HepG2 (cell line): Measurements from ENCODE around the gene ANKRD62. TPM values are rescaled to one million over a fixed set of nuclear protein-coding genes. Genes with fewer than 3 reads are reported as not detected.

ENCODE experiments used
- FOXM1 ChIP-seq: sonication (generic); formaldehyde crosslinking; IDR thresholded peaks from 2 replicates; pipeline ENCODE4 v1.5.0; 2020; ENCODE audit warnings: missing genetic modification reagents
- GATA4 ChIP-seq: sonication (generic); IDR thresholded peaks from 2 replicates; pipeline ENCODE4 v1.6.1; 2016; ENCODE audit warnings: antibody characterized with exemption, low read depth, borderline replicate concordance
- PPARG ChIP-seq: conservative IDR thresholded peaks from 2 replicates; pipeline ENCODE4 v1.6.1; 2016; ENCODE audit warnings: missing biosample characterization, missing genetic modification reagents
- RARG ChIP-seq: sonication (generic); formaldehyde crosslinking; IDR thresholded peaks from 2 replicates; pipeline ENCODE4 v1.4.0; 2020; ENCODE audit warnings: low read depth, mild to moderate bottlenecking, missing genetic modification reagents
- RBFOX2 ChIP-seq: fragments of 200-400 bp; formaldehyde crosslinking; IDR thresholded peaks from 2 replicates; pipeline ENCODE4 v1.6.1; 2017; ENCODE audit warnings: low read depth, mild to moderate bottlenecking, low read length
- ZNF101 ChIP-seq: sonication (generic); formaldehyde crosslinking; IDR thresholded peaks from 2 replicates; pipeline ENCODE4 v1.4.0; 2020; ENCODE audit warnings: mild to moderate bottlenecking, low read depth, missing genetic modification reagents, borderline replicate concordance
- ZNF143 ChIP-seq: sonication (generic); formaldehyde crosslinking; IDR thresholded peaks from 2 replicates; pipeline ENCODE4 v1.4.0; 2020; ENCODE audit warnings: missing genetic modification reagents
- ZNF292 ChIP-seq: sonication (generic); formaldehyde crosslinking; IDR thresholded peaks from 2 replicates; pipeline ENCODE4 v1.8.1; 2022; ENCODE audit warnings: mild to moderate bottlenecking, low read depth, missing genetic modification reagents, borderline replicate concordance
- ZNF382 ChIP-seq: sonication (generic); formaldehyde crosslinking; IDR thresholded peaks from 2 replicates; pipeline ENCODE4 v1.5.0; 2020; ENCODE audit warnings: missing genetic modification reagents, mild to moderate bottlenecking, borderline replicate concordance
- ZNF572 ChIP-seq: sonication (generic); formaldehyde crosslinking; IDR thresholded peaks from 2 replicates; pipeline ENCODE4 v1.5.1; 2020; ENCODE audit warnings: mild to moderate bottlenecking, missing genetic modification reagents
- polyA plus RNA-seq, 8 experiments: library from polyadenylated mRNA; depleted of rRNA in 3 of 8; stranded (reverse) in 7 of 8; unstranded in 1 of 8; fragments of >200 nt; fragmentation: Illumina TruSeq in 4 of 8; extraction: Trizol in 4 of 8; gene quantifications; 2 replicates each; pipeline versions ENCODE4 v1.2.1 to v1.2.3, GENCODE V29; 2011 to 2016; ENCODE audit warnings: low read depth in 4 of 8, missing spikeins in 1 of 8, mixed read lengths in 1 of 8; ENCODE audit not compliant: insufficient read depth in 1 of 8
- total RNA-seq, 5 experiments: library from RNA; depleted of rRNA; stranded (reverse); fragments of >200 nt; fragmentation: Illumina TruSeq; extraction: Trizol; gene quantifications; 2 replicates each; pipeline ENCODE4 v1.2.3, GENCODE V29; 2016; ENCODE audit warnings: low read depth in 1 of 5
- TF ChIP-seq, protein P1 (sequence below): sonication (generic); formaldehyde crosslinking; IDR thresholded peaks from 2 replicates; pipeline ENCODE4 v1.5.0; 2020; ENCODE audit warnings: missing genetic modification reagents
- TF ChIP-seq, protein P2 (sequence below): sonication (generic); formaldehyde crosslinking; IDR thresholded peaks from 2 replicates; pipeline ENCODE4 v1.9.0; 2021; ENCODE audit warnings: mild to moderate bottlenecking, missing genetic modification reagents
- TF ChIP-seq, protein P3 (sequence below), 2 experiments: sonication (generic) in 1 of 2; formaldehyde crosslinking in 1 of 2; IDR thresholded peaks; 2 replicates each; pipeline versions ENCODE4 v1.4.0 to v1.6.1; 2016 to 2020; ENCODE audit warnings: borderline replicate concordance in 1 of 2, low read depth in 1 of 2, mild to moderate bottlenecking in 1 of 2, missing genetic modification reagents in 1 of 2
- TF ChIP-seq, protein P4 (sequence below): sonication (generic); formaldehyde crosslinking; IDR thresholded peaks from 2 replicates; pipeline ENCODE4 v1.5.1; 2020; ENCODE audit warnings: missing genetic modification reagents, mild to moderate bottlenecking, borderline replicate concordance

Gene ANKRD62
- total and polyA plus RNA-seq, 2 of the 13 experiments (the other 11 are each of a cell fraction or from before 2014, with no cell fraction given): not detected

DNA sequence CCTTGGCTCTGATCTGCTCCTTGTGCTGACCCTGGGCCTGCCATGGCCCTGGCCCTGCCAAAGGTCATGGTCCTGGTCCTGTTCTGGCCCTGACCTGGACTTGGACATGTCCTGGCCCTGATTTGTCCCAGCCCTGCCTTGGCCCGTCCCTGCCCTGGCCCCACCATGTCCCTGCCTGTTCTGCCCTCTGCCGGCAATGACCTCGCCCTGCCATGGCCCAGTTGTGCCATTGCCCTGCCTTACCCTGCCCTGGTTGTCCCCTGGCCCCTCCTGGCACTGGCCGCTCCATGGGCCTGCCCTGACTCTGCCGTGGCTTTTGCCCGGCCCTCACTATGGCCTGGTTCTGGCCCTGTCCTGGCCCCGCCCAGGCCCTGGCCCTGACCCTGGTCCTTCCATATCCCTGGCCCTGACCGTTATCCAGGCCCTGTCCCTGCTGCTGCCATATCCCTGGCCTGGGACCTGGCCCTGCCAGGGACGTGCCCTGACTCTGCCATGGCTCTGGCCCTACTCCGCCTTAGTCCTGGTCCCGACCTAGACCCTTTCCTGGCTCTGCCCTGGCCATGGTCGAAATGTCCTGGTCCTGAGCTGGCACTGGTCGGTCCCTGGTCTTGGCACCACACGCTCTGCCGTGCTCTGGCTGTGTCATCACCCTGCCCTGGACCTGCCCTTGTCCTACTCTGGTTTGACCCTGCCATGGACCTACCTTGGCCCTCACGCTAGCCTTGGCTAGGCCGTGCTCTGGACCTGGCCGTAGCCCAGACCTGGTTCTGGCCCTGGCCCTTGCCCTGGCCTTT, 6.8 kb upstream of the ANKRD62 start (continued):
- TF ChIP-seq, protein P1, sequence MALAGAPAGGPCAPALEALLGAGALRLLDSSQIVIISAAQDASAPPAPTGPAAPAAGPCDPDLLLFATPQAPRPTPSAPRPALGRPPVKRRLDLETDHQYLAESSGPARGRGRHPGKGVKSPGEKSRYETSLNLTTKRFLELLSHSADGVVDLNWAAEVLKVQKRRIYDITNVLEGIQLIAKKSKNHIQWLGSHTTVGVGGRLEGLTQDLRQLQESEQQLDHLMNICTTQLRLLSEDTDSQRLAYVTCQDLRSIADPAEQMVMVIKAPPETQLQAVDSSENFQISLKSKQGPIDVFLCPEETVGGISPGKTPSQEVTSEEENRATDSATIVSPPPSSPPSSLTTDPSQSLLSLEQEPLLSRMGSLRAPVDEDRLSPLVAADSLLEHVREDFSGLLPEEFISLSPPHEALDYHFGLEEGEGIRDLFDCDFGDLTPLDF: no peak
- TF ChIP-seq ZNF143 (no peak), ZNF101 (CRISPR knock-in tag) (no peak), ZNF572 (no peak), RARG (CRISPR knock-in tag) (no peak), FOXM1 (CRISPR knock-in tag) (no peak), PPARG (CRISPR knock-in tag) (no peak), ZNF292 (CRISPR knock-in tag) (no peak), GATA4 (no peak), RBFOX2 (no peak), ZNF382 (CRISPR knock-in tag) (no peak)
- TF ChIP-seq, protein P2, sequence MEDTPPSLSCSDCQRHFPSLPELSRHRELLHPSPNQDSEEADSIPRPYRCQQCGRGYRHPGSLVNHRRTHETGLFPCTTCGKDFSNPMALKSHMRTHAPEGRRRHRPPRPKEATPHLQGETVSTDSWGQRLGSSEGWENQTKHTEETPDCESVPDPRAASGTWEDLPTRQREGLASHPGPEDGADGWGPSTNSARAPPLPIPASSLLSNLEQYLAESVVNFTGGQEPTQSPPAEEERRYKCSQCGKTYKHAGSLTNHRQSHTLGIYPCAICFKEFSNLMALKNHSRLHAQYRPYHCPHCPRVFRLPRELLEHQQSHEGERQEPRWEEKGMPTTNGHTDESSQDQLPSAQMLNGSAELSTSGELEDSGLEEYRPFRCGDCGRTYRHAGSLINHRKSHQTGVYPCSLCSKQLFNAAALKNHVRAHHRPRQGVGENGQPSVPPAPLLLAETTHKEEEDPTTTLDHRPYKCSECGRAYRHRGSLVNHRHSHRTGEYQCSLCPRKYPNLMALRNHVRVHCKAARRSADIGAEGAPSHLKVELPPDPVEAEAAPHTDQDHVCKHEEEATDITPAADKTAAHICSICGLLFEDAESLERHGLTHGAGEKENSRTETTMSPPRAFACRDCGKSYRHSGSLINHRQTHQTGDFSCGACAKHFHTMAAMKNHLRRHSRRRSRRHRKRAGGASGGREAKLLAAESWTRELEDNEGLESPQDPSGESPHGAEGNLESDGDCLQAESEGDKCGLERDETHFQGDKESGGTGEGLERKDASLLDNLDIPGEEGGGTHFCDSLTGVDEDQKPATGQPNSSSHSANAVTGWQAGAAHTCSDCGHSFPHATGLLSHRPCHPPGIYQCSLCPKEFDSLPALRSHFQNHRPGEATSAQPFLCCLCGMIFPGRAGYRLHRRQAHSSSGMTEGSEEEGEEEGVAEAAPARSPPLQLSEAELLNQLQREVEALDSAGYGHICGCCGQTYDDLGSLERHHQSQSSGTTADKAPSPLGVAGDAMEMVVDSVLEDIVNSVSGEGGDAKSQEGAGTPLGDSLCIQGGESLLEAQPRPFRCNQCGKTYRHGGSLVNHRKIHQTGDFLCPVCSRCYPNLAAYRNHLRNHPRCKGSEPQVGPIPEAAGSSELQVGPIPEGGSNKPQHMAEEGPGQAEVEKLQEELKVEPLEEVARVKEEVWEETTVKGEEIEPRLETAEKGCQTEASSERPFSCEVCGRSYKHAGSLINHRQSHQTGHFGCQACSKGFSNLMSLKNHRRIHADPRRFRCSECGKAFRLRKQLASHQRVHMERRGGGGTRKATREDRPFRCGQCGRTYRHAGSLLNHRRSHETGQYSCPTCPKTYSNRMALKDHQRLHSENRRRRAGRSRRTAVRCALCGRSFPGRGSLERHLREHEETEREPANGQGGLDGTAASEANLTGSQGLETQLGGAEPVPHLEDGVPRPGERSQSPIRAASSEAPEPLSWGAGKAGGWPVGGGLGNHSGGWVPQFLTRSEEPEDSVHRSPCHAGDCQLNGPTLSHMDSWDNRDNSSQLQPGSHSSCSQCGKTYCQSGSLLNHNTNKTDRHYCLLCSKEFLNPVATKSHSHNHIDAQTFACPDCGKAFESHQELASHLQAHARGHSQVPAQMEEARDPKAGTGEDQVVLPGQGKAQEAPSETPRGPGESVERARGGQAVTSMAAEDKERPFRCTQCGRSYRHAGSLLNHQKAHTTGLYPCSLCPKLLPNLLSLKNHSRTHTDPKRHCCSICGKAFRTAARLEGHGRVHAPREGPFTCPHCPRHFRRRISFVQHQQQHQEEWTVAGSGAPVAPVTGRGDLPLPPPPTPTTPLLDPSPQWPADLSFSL (CRISPR knock-in tag): no peak
- TF ChIP-seq, protein P3, sequence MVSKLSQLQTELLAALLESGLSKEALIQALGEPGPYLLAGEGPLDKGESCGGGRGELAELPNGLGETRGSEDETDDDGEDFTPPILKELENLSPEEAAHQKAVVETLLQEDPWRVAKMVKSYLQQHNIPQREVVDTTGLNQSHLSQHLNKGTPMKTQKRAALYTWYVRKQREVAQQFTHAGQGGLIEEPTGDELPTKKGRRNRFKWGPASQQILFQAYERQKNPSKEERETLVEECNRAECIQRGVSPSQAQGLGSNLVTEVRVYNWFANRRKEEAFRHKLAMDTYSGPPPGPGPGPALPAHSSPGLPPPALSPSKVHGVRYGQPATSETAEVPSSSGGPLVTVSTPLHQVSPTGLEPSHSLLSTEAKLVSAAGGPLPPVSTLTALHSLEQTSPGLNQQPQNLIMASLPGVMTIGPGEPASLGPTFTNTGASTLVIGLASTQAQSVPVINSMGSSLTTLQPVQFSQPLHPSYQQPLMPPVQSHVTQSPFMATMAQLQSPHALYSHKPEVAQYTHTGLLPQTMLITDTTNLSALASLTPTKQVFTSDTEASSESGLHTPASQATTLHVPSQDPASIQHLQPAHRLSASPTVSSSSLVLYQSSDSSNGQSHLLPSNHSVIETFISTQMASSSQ (IDR thresholded peaks at IDR 0.05; ENCODE audit: low read depth): no peak
- TF ChIP-seq, protein P3 (CRISPR knock-in tag; IDR thresholded peaks at IDR 0.05; ENCODE audit: borderline replicate concordance): no peak
- TF ChIP-seq, protein P4, sequence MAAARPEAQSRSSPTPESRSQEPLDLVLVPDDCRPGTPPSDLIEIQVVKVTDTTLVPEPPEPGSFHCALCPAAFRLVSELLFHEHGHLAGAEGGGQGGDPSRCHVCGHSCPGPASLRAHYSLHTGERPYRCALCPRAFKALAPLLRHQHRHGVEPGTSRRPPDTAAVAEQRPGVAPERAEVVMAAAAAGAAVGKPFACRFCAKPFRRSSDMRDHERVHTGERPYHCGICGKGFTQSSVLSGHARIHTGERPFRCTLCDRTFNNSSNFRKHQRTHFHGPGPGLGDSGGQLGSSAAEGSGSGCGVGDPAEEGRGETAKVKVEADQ (CRISPR knock-in tag): no peak
